Smooth muscle cell (in vitro differentiated cells): ENCODE data around the gene WNT3. TPM values are rescaled to one million over a fixed set of nuclear protein-coding genes. Genes with fewer than 3 reads are reported as not detected.
"Not testable (repeated sequence)": the region's sequence is repeated elsewhere in the genome, so short reads cannot be mapped to it uniquely, and the experiment has no call there.

Experiments
- DNase-seq: peaks from one replicate; lab custom pipeline; 2025; ENCODE audit not compliant: unreplicated experiment; lab: John Stamatoyannopoulos, UW
- H2AFZ ChIP-seq: fragments of 200-600 bp; sonication (generic); 2 replicates; pipeline ENCODE4 v1.6.0; 2016; ENCODE audit warnings: antibody characterized with exemption, low read depth, mild to moderate bottlenecking
- H3F3A ChIP-seq: fragments of 200-600 bp; sonication (generic); 2 replicates; pipeline ENCODE4 v1.6.0; 2017; ENCODE audit warnings: antibody characterized with exemption, low read depth
- H3K27ac ChIP-seq: fragments of 200-600 bp; sonication (generic); 2 replicates; pipeline ENCODE4 v1.5.1; 2016; ENCODE audit warnings: low read depth, mild to moderate bottlenecking
- H3K27me3 ChIP-seq: fragments of 200-600 bp; sonication (generic); 2 replicates; pipeline ENCODE4 v1.6.1; 2016; ENCODE audit warnings: low read depth, mild to moderate bottlenecking
- H3K36me3 ChIP-seq: fragments of 200-600 bp; sonication (generic); 2 replicates; pipeline ENCODE4 v1.5.1; 2016; ENCODE audit warnings: low read depth
- H3K4me1 ChIP-seq: fragments of 200-600 bp; sonication (generic); 2 replicates; pipeline ENCODE4 v1.5.1; 2016; ENCODE audit warnings: low read depth
- H3K4me2 ChIP-seq: fragments of 200-600 bp; sonication (generic); 2 replicates; pipeline ENCODE4 v1.6.0; 2016; ENCODE audit warnings: mild to moderate bottlenecking
- H3K4me3 ChIP-seq: fragments of 200-600 bp; sonication (generic); 2 replicates; pipeline ENCODE4 v1.5.1; 2016; ENCODE audit warnings: mild to moderate bottlenecking
- H3K79me2 ChIP-seq: fragments of 200-600 bp; sonication (generic); 2 replicates; pipeline ENCODE4 v1.6.0; 2016; ENCODE audit warnings: low read depth, mild to moderate bottlenecking
- H3K9ac ChIP-seq: fragments of 200-600 bp; sonication (generic); 2 replicates; pipeline ENCODE4 v1.6.0; 2016; ENCODE audit warnings: low read depth
- H3K9me3 ChIP-seq: fragments of 200-600 bp; sonication (generic); replicated peaks from 2 replicates; pipeline ENCODE4 v1.5.1; 2016; ENCODE audit warnings: low read depth
- H4K20me1 ChIP-seq: fragments of 200-600 bp; sonication (generic); 2 replicates; pipeline ENCODE4 v1.6.0; 2016; ENCODE audit warnings: low read depth
- WGBS: methylation state at CpG from one replicate; pipeline ENCODE4 v1.1.7; 2016; ENCODE audit warnings: low lambda C conversion rate; 5-methylcytosine and 5-hydroxymethylcytosine counted together
- polyA plus RNA-seq: library from polyadenylated mRNA; unstranded; fragments of >200 nt; fragmentation: Nextera tagmentation; extraction: Ambion mirVana; gene quantifications from 2 replicates; pipeline ENCODE4 v1.2.1, GENCODE V29; 2016
- total RNA-seq: library from RNA; depleted of rRNA; stranded (reverse); fragments of >200 nt; gene quantifications from 2 replicates; pipeline ENCODE4 v1.2.3, GENCODE V29; 2014
- TF ChIP-seq, protein P1 (sequence below): fragments of 200-600 bp; sonication (generic); IDR thresholded peaks from 2 replicates; pipeline ENCODE4 v1.5.1; 2017; ENCODE audit warnings: borderline replicate concordance, mild to moderate bottlenecking, antibody characterized with exemption; ENCODE audit not compliant: insufficient read depth, poor library complexity, severe bottlenecking

Gene WNT3
- total and polyA plus RNA-seq, 2 experiments from 2014 or later, result 2.9 to 6.2 TPM

DNA sequence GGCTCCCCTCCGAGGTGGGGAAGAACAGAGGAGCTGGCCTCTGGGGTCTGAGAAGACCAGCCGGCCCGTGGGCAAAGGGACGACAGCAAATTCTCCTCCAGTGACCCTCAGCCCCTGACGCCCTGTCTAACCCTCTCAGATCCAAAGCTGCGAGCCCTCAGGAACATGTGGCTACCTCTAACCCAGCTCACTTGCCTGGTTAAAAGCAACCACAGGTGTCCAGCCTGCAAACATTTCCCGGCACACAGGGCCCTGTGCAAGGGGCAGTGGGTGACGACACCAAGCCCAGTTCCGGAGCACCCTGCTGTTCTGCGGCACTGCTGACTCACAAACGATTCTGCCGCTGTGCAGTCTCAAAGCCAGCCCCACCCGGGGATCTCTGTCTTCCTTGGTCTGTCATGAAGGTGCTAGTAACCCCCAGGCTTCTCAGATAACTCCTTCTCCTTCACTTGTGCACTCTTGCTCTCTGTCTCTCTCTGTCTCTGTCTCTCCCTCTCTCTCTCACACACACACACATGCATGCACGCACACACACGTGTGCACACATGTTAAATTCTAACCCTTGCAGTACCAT, 23.0 kb downstream of the WNT3 start:
- DNase-seq, result no peak
- H3K4me3 ChIP-seq, result no peak overlapping the region
- no peak overlapping the region for H2AFZ ChIP-seq
- no peaks in the 10 kb centered on the region for H3K27me3 ChIP-seq
- no peaks in the 10 kb centered on the region for H3K4me1 ChIP-seq
- TF ChIP-seq, protein P1, sequence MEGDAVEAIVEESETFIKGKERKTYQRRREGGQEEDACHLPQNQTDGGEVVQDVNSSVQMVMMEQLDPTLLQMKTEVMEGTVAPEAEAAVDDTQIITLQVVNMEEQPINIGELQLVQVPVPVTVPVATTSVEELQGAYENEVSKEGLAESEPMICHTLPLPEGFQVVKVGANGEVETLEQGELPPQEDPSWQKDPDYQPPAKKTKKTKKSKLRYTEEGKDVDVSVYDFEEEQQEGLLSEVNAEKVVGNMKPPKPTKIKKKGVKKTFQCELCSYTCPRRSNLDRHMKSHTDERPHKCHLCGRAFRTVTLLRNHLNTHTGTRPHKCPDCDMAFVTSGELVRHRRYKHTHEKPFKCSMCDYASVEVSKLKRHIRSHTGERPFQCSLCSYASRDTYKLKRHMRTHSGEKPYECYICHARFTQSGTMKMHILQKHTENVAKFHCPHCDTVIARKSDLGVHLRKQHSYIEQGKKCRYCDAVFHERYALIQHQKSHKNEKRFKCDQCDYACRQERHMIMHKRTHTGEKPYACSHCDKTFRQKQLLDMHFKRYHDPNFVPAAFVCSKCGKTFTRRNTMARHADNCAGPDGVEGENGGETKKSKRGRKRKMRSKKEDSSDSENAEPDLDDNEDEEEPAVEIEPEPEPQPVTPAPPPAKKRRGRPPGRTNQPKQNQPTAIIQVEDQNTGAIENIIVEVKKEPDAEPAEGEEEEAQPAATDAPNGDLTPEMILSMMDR, result no peak
- H3K9ac ChIP-seq, result no peak overlapping the region
- no peak overlapping the region for H3K27ac ChIP-seq
- WGBS, result 59% methylated on average over 15 of the region's 15 CpGs
- H3K79me2 ChIP-seq, result no peaks in the 10 kb centered on the region
- no peaks in the 10 kb centered on the region for H3F3A ChIP-seq
- no peak overlapping the region for H3K4me2 ChIP-seq
- no peaks in the 10 kb centered on the region for H3K36me3 ChIP-seq
- H4K20me1 ChIP-seq, result no peaks in the 10 kb centered on the region
- no peaks in the 10 kb centered on the region for H3K9me3 ChIP-seq

- no peaks in the 10 kb centered on the region for H3K27me3 ChIP-seq
- WGBS, result 95% methylated on average over 5 of the region's 5 CpGs
Observed at GRCh38 chr17:46794318-46794717, 24.2 kb downstream of the WNT3 start.

GRCh38 chr17:46793541-46793940, 25.0 kb downstream of the WNT3 start:
- Histone ChIP-seq H2AFZ (no peak overlapping the region), H3K9ac (no peak overlapping the region), H3K4me1 (no peaks in the 10 kb centered on the region), H3K36me3 (no peaks in the 10 kb centered on the region), H3K4me3 (no peak overlapping the region), H3K4me2 (no peak overlapping the region), H3K27me3 (no peaks in the 10 kb centered on the region), H4K20me1 (no peaks in the 10 kb centered on the region), H3F3A (no peaks in the 10 kb centered on the region), H3K27ac (no peak overlapping the region), H3K9me3 (no peaks in the 10 kb centered on the region), H3K79me2 (no peaks in the 10 kb centered on the region)
- TF ChIP-seq, protein P1, result no peak
- DNase-seq, result no peak
- WGBS, result 93% methylated on average over 5 of the region's 5 CpGs

More at GRCh38 chr17:46794318-46794717, 24.2 kb downstream of the WNT3 start:
- Histone ChIP-seq H3K4me3 (no peak overlapping the region), H3K9ac (no peak overlapping the region), H2AFZ (no peak overlapping the region), H3F3A (no peaks in the 10 kb centered on the region), H3K27ac (no peak overlapping the region), H3K9me3 (no peaks in the 10 kb centered on the region), H3K4me1 (no peaks in the 10 kb centered on the region), H4K20me1 (no peaks in the 10 kb centered on the region), H3K36me3 (no peaks in the 10 kb centered on the region), H3K4me2 (no peak overlapping the region), H3K79me2 (no peaks in the 10 kb centered on the region)
- DNase-seq, result no peak
- TF ChIP-seq, protein P1, result no peak

DNA sequence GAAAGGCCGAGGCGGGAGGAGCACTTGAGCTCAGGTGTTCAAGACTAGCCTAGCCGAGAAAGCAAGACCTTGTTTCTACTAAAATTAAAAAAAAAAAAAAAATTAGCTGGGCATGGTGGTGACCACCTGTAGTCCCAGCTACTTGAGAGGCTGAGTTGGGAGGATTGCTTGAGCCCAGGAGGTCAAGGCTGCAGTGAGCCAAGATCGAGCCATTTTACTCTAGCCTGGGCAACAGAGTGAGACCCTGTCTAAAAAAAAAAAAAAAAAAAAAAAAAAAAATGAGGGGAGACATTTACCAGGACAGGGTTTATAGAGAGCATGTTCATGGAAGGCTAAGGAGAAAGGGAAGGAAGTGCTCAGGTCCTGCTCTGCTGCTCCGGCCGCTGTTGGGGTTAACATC, 25.5 kb downstream of the WNT3 start:
- not testable (repeated sequence) for H2AFZ ChIP-seq, H3K36me3 ChIP-seq, H3K9ac ChIP-seq, H4K20me1 ChIP-seq, H3K4me3 ChIP-seq, H3K4me1 ChIP-seq, DNase-seq, H3F3A ChIP-seq, H3K9me3 ChIP-seq, H3K4me2 ChIP-seq, H3K79me2 ChIP-seq, H3K27ac ChIP-seq, H3K27me3 ChIP-seq
- 87% methylated on average over 6 of the region's 6 CpGs for WGBS
